ENCODE results near the gene EZR. TPM values are rescaled to one million over a fixed set of nuclear protein-coding genes. Genes with fewer than 3 reads are reported as not detected.

EZR gene
- total RNA-seq, 1 experiment from 2014 or later, result 201 TPM

- no peak for DNase-seq (ENCODE audit: low read depth)
- in situ Hi-C loops (cut with HindIII; ENCODE audit: low pct_unique_long_range_greater_than_20kb, low sequenced_read_pairs), result no loop called here
These were observed 100.6 kb downstream of the EZR start for GRCh38 chr6:158718461-158719046.

- in situ Hi-C loops (cut with HindIII; ENCODE audit: low pct_unique_long_range_greater_than_20kb, low sequenced_read_pairs), result no loop called here
- no peak for DNase-seq (ENCODE audit: low read depth)
These were observed 101.5 kb downstream of the EZR start for GRCh38 chr6:158717341-158718330.

Other genes starting within 250 kb of the EZR start
- gene DYNLT1, start 174.6 kb downstream of the EZR start, total RNA-seq (2014; rRNA removed; shearing (Covaris generic); ENCODE audit: low replicate concordance), result 147 and 174 TPM in 2 replicates
- 17.4 and 24.3 TPM in 2 replicates for gene SYTL3, start 169.3 kb downstream of the EZR start, total RNA-seq (2014; rRNA removed; shearing (Covaris generic); ENCODE audit: low replicate concordance)
- gene RSPH3, start 180.8 kb upstream of the EZR start, total RNA-seq (2014; rRNA removed; shearing (Covaris generic); ENCODE audit: low replicate concordance), result 3.1 and 4.2 TPM in 2 replicates
- gene TAGAP, start 225.6 kb upstream of the EZR start, total RNA-seq (2014; rRNA removed; shearing (Covaris generic); ENCODE audit: low replicate concordance), result not detected in 2 replicates

Measured in Caki2 (cell line).